A549 (cell line): Measurements from ENCODE around the gene CTBP2. TPM values are rescaled to one million over a fixed set of nuclear protein-coding genes. Genes with fewer than 3 reads are reported as not detected.

Experiments used
- ATAC-seq, 2 experiments: fragments of 200-7000 bp in 1 of 2; fragments of >200 bp in 1 of 2; cut with Nextera tagmentation in 1 of 2; cut with Tn5 transposase in 1 of 2; 3 replicates each; pipeline versions ENCODE4 v1.8.0 to v1.9.1; 2018 to 2020; ENCODE audit warnings: mild to moderate bottlenecking in 1 of 2, moderate library complexity in 1 of 2
- CTCF ChIA-PET: fragments of 300-600 bp; sonication (Branson Sonifier 250); formaldehyde crosslinking; extraction: SDS; loops from one replicate; lab custom pipeline; 2021; ENCODE audit warnings: antibody characterized with exemption, inconsistent platforms; lab: Yijun Ruan, JAX
- POLR2A ChIA-PET: fragments of 350-600 bp; formaldehyde crosslinking; extraction: SDS; loops from one replicate; lab custom pipeline; 2021; ENCODE audit warnings: antibody characterized with exemption, inconsistent platforms; lab: Yijun Ruan, JAX
- DNase-seq, 2 experiments: peaks; one replicate each; pipeline versions ENCODE4 v3.0.0 to v3.0.0-alpha.2; 2011 to 2016; ENCODE audit warnings: low read depth in 1 of 2, low spot score in 1 of 2
- FAIRE-seq: peaks from 2 replicates; lab custom pipeline; 2011; peaks lifted over from hg19 to GRCh38; lab: Jason Lieb, UNC
- H3K27ac ChIP-seq, 2 experiments: fragments of >200 bp; sonication (Bioruptor Twin); formaldehyde crosslinking; 3 replicates each; pipeline ENCODE4 v1.5.1; 2016 to 2017
- H3K4me1 ChIP-seq: fragments of >200 bp; sonication (Bioruptor Twin); formaldehyde crosslinking; 3 replicates; pipeline ENCODE4 v1.6.1; 2016
- H3K4me2 ChIP-seq: fragments of >200 bp; sonication (Bioruptor Twin); formaldehyde crosslinking; 3 replicates; pipeline ENCODE4 v1.6.1; 2016
- H3K4me3 ChIP-seq: fragments of >200 bp; sonication (Bioruptor Twin); formaldehyde crosslinking; 3 replicates; pipeline ENCODE4 v1.5.1; 2016
- H3K9me3 ChIP-seq: fragments of >200 bp; sonication (Bioruptor Twin); formaldehyde crosslinking; 3 replicates; pipeline ENCODE4 v1.6.1; 2016
- CBX2 ChIP-seq: fragments of 200-600 bp; sonication (generic); IDR thresholded peaks from 2 replicates; pipeline ENCODE4 v1.6.1; 2016; ENCODE audit warnings: low read depth, mild to moderate bottlenecking, borderline replicate concordance
- CEBPB ChIP-seq, 2 experiments: fragments of >200 bp in 1 of 2; sonication (Bioruptor Twin) in 1 of 2; formaldehyde crosslinking in 1 of 2; IDR thresholded peaks; 2 replicates each; pipeline ENCODE4 v1.6.1; 2012 to 2016
- GATA3 ChIP-seq: IDR thresholded peaks from 2 replicates; pipeline ENCODE4 v1.6.1; 2012; ENCODE audit warnings: borderline replicate concordance
- JUNB ChIP-seq: fragments of >200 bp; sonication (Bioruptor Twin); formaldehyde crosslinking; IDR thresholded peaks from 2 replicates; pipeline ENCODE4 v1.6.1; 2016
- RARB ChIP-seq: fragments of 250-450 bp; sonication (Bioruptor Pico); IDR thresholded peaks from 2 replicates; pipeline ENCODE4 v1.8.0; 2021; ENCODE audit warnings: mild to moderate bottlenecking, moderate library complexity
- RNF2 ChIP-seq: fragments of 200-600 bp; sonication (generic); IDR thresholded peaks from 2 replicates; pipeline ENCODE4 v1.6.1; 2016; ENCODE audit warnings: low read depth, mild to moderate bottlenecking, antibody characterized with exemption, moderate library complexity, borderline replicate concordance
- WGBS: methylation state at CpG from one replicate; pipeline ENCODE4 v1.1.6; 2017; ENCODE audit errors: missing lambda C conversion rate; 5-methylcytosine and 5-hydroxymethylcytosine counted together
- polyA plus RNA-seq, 4 experiments: library from polyadenylated mRNA; depleted of rRNA in 3 of 4; stranded (reverse); fragments of >200 nt; fragmentation: RNase III in 1 of 4; extraction: RNeasy Plus Mini Kit Qiagen cat#74134 plus additional on column Dnase treatment in 1 of 4; gene quantifications; 2 replicates in 3 of 4; 3 replicates in 1 of 4; pipeline ENCODE4 v1.2.3, GENCODE V29; 2011 to 2017
- TF ChIP-seq, protein P1 (sequence below): IDR thresholded peaks from 2 replicates; pipeline ENCODE4 v1.6.1; 2012
- TF ChIP-seq, protein P2 (sequence below): fragments of >200 bp; sonication (Bioruptor Twin); formaldehyde crosslinking; IDR thresholded peaks from 2 replicates; pipeline ENCODE4 v1.6.1; 2016
- TF ChIP-seq, protein P3 (sequence below): fragments of 250-450 bp; sonication (Bioruptor Pico); IDR thresholded peaks from 2 replicates; pipeline ENCODE4 v1.5.0; 2021; ENCODE audit warnings: mild to moderate bottlenecking, moderate library complexity, borderline replicate concordance
- TF ChIP-seq, protein P4 (sequence below): IDR thresholded peaks from 2 replicates; pipeline ENCODE4 v1.6.1; 2012; ENCODE audit warnings: low read depth, borderline replicate concordance
- TF ChIP-seq, protein P5 (sequence below): fragments of 150-350 bp; IDR thresholded peaks from 2 replicates; pipeline ENCODE4 v1.6.1; 2014; ENCODE audit warnings: low read depth, mild to moderate bottlenecking, low read length

The CTBP2 gene
- polyA plus RNA-seq, 2 of the 4 experiments (the other 2 are of a cell fraction) = 74.9 to 78.9 TPM

DNA sequence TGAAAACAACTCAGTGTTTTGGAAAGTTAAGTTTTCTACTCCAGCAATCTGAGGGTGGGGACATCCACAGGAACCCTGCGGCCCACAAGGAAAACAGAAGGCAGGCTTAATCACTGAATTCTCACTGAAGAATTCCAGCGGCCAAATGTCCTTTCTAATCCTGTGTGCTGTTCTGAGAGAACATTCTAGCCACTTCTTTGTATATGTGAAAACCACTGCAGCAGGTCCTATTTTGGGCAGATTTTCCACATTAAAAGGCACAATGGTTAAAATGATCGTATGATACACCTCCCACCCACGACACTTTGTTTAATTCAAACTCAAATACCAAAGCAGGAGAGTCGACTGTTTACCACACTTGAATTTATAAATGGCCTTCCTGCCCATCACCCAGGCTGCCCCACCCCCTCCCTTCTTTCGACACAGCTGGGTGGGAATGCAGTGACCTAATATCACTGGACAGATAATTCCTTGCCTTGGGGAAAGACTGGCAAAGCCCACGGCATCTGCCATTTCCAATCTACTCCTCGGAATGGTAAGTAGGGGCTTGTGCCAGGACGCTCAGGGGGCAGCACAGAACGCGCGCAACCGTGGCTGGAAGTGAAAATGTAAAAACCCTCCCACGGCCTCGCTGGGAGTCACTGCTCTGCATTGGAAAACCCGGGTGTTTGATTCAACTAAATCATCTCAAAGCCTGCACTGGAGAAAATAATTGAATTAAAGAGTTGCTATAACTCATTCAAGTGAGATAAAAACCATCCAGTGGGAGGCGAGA lies 67.0 kb downstream of the CTBP2 start:
- Histone ChIP-seq H3K9me3 (no peaks in the 10 kb centered on the region), H3K4me3 (no peak overlapping the region), H3K4me1 (peaks cover 21% of the 10 kb centered on the region), H3K27ac (peak overlapping the region in 1 of 2 experiments; percentile 29; a peak in 1 of 6 replicates), H3K4me2 (peak overlapping the region; percentile 19; the same call in 1 of the 3 replicates)
- 91% methylated on average over 15 of the region's 17 CpGs for WGBS
- FAIRE-seq (peak; percentile 32), ATAC-seq (0 out of 6 replicates have a peak, but pooled peaks of 1 of the 2 experiments have one; percentile 18), DNase-seq (no peak)
- CTCF ChIA-PET = interaction anchor here (1.0 kb wide), 1 partner anchor 73 kb away, joined by 3 read pairs; no protein-coding TSS in a partner anchor
- TF ChIP-seq CEBPB (IDR thresholded peaks at IDR 0.05) (peak; percentile 7 to 15; a peak in 1 of 4 replicates), RNF2 (no peak)
- POLR2A ChIA-PET = no interaction called here

DNA sequence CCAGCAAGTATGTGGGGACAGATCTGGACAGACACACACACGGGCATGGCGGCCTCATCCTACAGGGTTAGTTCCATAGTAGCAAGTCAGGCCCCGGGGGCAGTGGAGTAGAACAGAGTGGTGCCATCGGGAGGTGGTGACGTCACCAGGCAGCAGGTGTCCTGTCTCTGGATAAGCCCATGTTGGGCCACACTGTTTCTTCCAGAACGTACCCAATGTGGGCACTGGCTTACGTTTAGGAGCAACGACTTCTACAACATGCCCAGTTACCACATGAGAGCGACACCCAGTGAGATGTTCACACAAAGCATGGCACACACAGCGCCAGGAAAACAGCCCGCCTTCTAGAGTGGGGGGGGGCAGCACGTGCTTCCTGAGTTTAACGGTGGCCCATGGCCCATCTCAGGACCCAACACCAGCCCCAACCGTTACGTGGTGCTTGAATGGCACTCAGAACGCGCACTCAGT lies 67.8 kb downstream of the CTBP2 start:
- Histone ChIP-seq H3K4me1 (peaks cover 22% of the 10 kb centered on the region), H3K9me3 (no peaks in the 10 kb centered on the region), H3K27ac (no peak overlapping the region), H3K4me2 (no peak overlapping the region), H3K4me3 (no peak overlapping the region)
- TF ChIP-seq, protein P1, sequence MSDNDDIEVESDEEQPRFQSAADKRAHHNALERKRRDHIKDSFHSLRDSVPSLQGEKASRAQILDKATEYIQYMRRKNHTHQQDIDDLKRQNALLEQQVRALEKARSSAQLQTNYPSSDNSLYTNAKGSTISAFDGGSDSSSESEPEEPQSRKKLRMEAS = no peak
- 93% methylated on average over 17 of the region's 17 CpGs for WGBS
- CTCF ChIA-PET = interaction anchor here (1.0 kb wide), 1 partner anchor 74 kb away, joined by 3 read pairs; no protein-coding TSS in a partner anchor
- ATAC-seq (no peak), DNase-seq (no peak), FAIRE-seq (no peak)
- POLR2A ChIA-PET = no interaction called here

DNA sequence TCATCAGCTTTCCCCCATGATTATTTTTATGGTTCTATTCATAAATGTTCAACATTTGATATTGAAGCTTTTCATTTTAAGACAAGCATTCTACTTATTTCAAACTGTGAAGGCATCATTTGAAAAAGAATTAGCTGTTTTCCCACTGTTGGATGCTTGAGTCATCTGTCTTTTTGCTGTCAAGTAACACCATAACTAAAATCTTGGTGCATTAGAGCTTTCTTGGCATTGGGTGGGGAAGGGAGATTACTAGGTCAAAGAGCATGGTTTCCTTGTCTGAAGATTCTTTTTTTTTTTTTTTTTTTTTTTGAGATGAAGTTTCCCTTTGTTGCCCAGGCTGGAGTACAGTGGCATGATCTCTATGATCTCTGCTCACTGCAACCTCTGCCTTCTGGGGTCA lies 68.5 kb downstream of the CTBP2 start:
- no peaks in the 10 kb centered on the region for H3K9me3 ChIP-seq
- CTCF ChIA-PET = interaction anchor here (0.7 to 2.9 kb wide), 4 partner anchors 12 to 44 kb away, joined by 3 to 10 read pairs (median 7); no protein-coding TSS in a partner anchor
- no peak for FAIRE-seq
- no peak overlapping the region for H3K27ac ChIP-seq
- no peak overlapping the region for H3K4me2 ChIP-seq
- TF ChIP-seq, protein P2, sequence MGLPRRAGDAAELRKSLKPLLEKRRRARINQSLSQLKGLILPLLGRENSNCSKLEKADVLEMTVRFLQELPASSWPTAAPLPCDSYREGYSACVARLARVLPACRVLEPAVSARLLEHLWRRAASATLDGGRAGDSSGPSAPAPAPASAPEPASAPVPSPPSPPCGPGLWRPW = no peak
- TF ChIP-seq, protein P3, sequence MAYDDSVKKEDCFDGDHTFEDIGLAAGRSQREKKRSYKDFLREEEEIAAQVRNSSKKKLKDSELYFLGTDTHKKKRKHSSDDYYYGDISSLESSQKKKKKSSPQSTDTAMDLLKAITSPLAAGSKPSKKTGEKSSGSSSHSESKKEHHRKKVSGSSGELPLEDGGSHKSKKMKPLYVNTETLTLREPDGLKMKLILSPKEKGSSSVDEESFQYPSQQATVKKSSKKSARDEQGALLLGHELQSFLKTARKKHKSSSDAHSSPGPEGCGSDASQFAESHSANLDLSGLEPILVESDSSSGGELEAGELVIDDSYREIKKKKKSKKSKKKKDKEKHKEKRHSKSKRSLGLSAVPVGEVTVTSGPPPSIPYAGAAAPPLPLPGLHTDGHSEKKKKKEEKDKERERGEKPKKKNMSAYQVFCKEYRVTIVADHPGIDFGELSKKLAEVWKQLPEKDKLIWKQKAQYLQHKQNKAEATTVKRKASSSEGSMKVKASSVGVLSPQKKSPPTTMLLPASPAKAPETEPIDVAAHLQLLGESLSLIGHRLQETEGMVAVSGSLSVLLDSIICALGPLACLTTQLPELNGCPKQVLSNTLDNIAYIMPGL = no peak
- TF ChIP-seq, all 56 proteins: peak for 0
- POLR2A ChIA-PET = no interaction called here
- ATAC-seq (no peak), DNase-seq (no peak)
- Histone ChIP-seq H3K4me3 (no peak overlapping the region), H3K4me1 (peaks cover 24% of the 10 kb centered on the region)

DNA sequence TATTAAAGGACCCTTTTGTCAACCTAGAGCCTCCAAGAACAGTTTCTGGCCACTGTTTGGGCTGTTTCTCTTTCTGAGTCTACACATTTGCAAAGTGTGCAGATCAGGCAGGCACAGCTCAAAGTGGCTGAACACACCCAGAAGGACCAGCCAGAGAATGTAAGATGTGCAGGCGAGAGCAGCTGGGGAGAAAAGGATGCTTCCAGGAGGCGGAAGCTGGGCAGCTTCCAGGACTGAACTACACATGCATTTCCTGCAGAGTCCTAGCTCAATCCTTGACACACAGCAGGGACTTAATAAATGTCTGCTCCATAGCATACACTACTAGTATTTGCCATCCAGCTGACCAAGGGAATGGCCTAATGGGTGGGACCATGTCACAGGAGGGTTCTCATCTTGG lies 70.9 kb downstream of the CTBP2 start:
- Histone ChIP-seq H3K4me1 (peaks cover 42% of the 10 kb centered on the region), H3K9me3 (no peaks in the 10 kb centered on the region), H3K27ac (no peak overlapping the region), H3K4me2 (no peak overlapping the region), H3K4me3 (no peak overlapping the region)
- WGBS = 54% methylated on average over 2 of the region's 2 CpGs
- no peak for DNase-seq
- POLR2A ChIA-PET = no interaction called here
- ATAC-seq = no peak
- TF ChIP-seq GATA3 = no peak
- TF ChIP-seq RARB (CRISPR knock-in tag) = no peak
- TF ChIP-seq, protein P4, sequence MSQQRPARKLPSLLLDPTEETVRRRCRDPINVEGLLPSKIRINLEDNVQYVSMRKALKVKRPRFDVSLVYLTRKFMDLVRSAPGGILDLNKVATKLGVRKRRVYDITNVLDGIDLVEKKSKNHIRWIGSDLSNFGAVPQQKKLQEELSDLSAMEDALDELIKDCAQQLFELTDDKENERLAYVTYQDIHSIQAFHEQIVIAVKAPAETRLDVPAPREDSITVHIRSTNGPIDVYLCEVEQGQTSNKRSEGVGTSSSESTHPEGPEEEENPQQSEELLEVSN = no peak
- no peak for TF ChIP-seq CBX2
- TF ChIP-seq, protein P5, sequence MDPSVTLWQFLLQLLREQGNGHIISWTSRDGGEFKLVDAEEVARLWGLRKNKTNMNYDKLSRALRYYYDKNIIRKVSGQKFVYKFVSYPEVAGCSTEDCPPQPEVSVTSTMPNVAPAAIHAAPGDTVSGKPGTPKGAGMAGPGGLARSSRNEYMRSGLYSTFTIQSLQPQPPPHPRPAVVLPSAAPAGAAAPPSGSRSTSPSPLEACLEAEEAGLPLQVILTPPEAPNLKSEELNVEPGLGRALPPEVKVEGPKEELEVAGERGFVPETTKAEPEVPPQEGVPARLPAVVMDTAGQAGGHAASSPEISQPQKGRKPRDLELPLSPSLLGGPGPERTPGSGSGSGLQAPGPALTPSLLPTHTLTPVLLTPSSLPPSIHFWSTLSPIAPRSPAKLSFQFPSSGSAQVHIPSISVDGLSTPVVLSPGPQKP = no peak
- no peak for TF ChIP-seq JUNB
- TF ChIP-seq, protein P1 = no peak
- CTCF ChIA-PET = interaction anchor here (1.0 to 2.9 kb wide), 4 partner anchors 14 to 28 kb away, joined by 3 to 9 read pairs (median 3); no protein-coding TSS in a partner anchor
- no peak for FAIRE-seq
